Esophagus muscularis mucosa (tissue), 4 donors: Measurements from ENCODE around the gene DTNBP1. TPM values are rescaled to one million over a fixed set of nuclear protein-coding genes. Genes with fewer than 3 reads are reported as not detected.

Experiments used
- DNase-seq: peaks from one replicate; pipeline ENCODE4 v3.0.0-alpha.2; 2017; ENCODE audit errors: extremely low spot score
- H3K27ac ChIP-seq, 4 donors: fragments of 200-600 bp; sonication (generic); replicated peaks in 1 of 4; 1 replicate in 3 of 4; 2 replicates in 1 of 4; pipeline ENCODE4 v1.5.1; 2016 to 2019; ENCODE audit warnings: mild to moderate bottlenecking in 1 of 4
- H3K27me3 ChIP-seq, 4 donors: fragments of 200-600 bp; sonication (generic); one replicate each; pipeline versions ENCODE4 v1.5.1 to v1.6.0; 2016 to 2019
- H3K36me3 ChIP-seq, 4 donors: fragments of 200-600 bp; sonication (generic); one replicate each; pipeline ENCODE4 v1.5.1; 2016 to 2019
- H3K4me1 ChIP-seq, 4 donors: fragments of 200-600 bp; sonication (generic); one replicate each; pipeline ENCODE4 v1.5.1; 2016 to 2019
- H3K4me3 ChIP-seq, 4 donors: fragments of 200-600 bp; sonication (generic); 1 replicate in 2 of 4; 2 replicates in 2 of 4; pipeline ENCODE4 v1.5.1; 2016 to 2019; ENCODE audit warnings: mild to moderate bottlenecking in 4 of 4, moderate library complexity in 1 of 4
- H3K9me3 ChIP-seq, 4 donors: fragments of 200-600 bp; sonication (generic); 1 replicate in 3 of 4; 2 replicates in 1 of 4; pipeline ENCODE4 v1.5.1; 2016 to 2019
- EP300 ChIP-seq: sonication (generic); formaldehyde crosslinking; IDR thresholded peaks from one replicate; pipeline ENCODE4 v1.6.1; 2017; ENCODE audit warnings: antibody characterized with exemption
- POLR2A ChIP-seq: fragments of 450-650 bp; IDR thresholded peaks from one replicate; pipeline ENCODE4 v1.6.1; 2017; ENCODE audit warnings: antibody characterized with exemption, moderate library complexity, mild to moderate bottlenecking, low read depth
- POLR2AphosphoS5 ChIP-seq, 2 donors: sonication (generic); formaldehyde crosslinking; IDR thresholded peaks; one replicate each; pipeline ENCODE4 v1.6.1; 2017; ENCODE audit warnings: antibody characterized with exemption in 2 of 2
- WGBS: methylation state at CpG from one replicate; pipeline ENCODE4 v1.1.5; 2018; 5-methylcytosine and 5-hydroxymethylcytosine counted together
- intact Hi-C: fragments of 100-400 bp; cut with DNase I; formaldehyde crosslinking; loops from one replicate; pipeline ENCODE4 v1.15.1; 2023
- total RNA-seq, 4 donors: library from RNA; depleted of rRNA; stranded (reverse); fragments of >200 nt; gene quantifications; one replicate each; pipeline versions ENCODE4 v1.1.0 to v1.2.1, GENCODE V29; 2016
- TF ChIP-seq, protein P1 (sequence below), 3 experiments: fragments of 200-600 bp in 2 of 3; fragments of 450-650 bp in 1 of 3; sonication (generic) in 2 of 3; IDR thresholded peaks; one replicate each; pipeline ENCODE4 v1.5.1; 2017 to 2019; ENCODE audit warnings: antibody characterized with exemption in 3 of 3, mild to moderate bottlenecking in 2 of 3, moderate library complexity in 1 of 3

DTNBP1 gene
- total RNA-seq, 4 donors from 2014 or later = 18.3 to 26.8 (median 25.4) TPM

DNA sequence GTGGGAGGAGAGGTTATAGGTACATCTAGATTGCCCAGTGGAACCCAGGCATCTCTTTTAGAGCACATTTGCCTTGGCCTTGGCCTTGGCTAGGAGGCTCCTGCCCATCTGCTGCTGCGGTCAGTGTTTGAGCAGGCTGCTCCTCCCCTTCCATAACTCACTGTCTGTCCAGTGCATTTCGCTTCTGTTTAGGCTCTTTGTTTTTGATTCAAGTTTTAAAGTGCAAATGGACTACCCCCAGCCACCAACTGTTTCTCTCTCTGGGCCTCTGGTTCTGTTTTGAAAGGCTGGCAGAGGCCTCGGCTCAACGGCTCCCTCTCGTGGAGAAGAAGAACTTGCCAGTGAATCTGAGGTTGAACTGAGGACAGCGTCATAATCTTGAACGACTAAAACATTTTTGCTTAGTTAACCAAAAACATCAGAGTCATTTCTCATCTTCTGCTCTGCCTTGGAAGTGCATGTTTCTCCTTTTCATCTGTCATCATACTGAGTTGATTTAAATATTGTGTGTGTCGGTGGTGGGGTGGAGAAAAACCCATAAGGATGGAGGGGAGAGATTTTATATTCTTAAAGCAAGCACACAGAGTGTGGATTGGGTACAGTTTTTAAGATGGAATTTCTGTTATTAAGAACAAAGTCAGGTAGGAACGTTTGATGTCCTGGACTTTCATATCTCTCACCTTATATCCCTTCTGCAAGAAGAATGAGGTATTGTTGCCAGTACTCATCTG is 171.4 kb downstream of the DTNBP1 start:
- Histone ChIP-seq H3K27ac (peak overlapping the region; percentile 1 to 50 (median 34)), H3K36me3 (peaks cover 14 to 35% (median 27%) of the 10 kb centered on the region in 4 donors), H3K4me3 (no peak overlapping the region), H3K9me3 (no peaks in the 10 kb centered on the region), H3K27me3 (no peaks in the 10 kb centered on the region), H3K4me1 (peaks cover 31 to 50% (median 36%) of the 10 kb centered on the region in 4 donors)
- WGBS = 14% methylated on average over 9 of the region's 9 CpGs
- peak; percentile 95 for DNase-seq
- intact Hi-C loops = loop anchor here (5.0 kb wide), 4 partner anchors 49 to 1279 kb away; no protein-coding TSS in a partner anchor
- no peak for TF ChIP-seq EP300
- TF ChIP-seq POLR2A = no peak
- TF ChIP-seq, protein P1, sequence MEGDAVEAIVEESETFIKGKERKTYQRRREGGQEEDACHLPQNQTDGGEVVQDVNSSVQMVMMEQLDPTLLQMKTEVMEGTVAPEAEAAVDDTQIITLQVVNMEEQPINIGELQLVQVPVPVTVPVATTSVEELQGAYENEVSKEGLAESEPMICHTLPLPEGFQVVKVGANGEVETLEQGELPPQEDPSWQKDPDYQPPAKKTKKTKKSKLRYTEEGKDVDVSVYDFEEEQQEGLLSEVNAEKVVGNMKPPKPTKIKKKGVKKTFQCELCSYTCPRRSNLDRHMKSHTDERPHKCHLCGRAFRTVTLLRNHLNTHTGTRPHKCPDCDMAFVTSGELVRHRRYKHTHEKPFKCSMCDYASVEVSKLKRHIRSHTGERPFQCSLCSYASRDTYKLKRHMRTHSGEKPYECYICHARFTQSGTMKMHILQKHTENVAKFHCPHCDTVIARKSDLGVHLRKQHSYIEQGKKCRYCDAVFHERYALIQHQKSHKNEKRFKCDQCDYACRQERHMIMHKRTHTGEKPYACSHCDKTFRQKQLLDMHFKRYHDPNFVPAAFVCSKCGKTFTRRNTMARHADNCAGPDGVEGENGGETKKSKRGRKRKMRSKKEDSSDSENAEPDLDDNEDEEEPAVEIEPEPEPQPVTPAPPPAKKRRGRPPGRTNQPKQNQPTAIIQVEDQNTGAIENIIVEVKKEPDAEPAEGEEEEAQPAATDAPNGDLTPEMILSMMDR (IDR thresholded peaks at IDR 0.05) = peak; percentile 86 to 97 (median 95)
- TF ChIP-seq POLR2AphosphoS5 (IDR thresholded peaks at IDR 0.05) = peak in 1 of 2 donors; percentile 66

DNA sequence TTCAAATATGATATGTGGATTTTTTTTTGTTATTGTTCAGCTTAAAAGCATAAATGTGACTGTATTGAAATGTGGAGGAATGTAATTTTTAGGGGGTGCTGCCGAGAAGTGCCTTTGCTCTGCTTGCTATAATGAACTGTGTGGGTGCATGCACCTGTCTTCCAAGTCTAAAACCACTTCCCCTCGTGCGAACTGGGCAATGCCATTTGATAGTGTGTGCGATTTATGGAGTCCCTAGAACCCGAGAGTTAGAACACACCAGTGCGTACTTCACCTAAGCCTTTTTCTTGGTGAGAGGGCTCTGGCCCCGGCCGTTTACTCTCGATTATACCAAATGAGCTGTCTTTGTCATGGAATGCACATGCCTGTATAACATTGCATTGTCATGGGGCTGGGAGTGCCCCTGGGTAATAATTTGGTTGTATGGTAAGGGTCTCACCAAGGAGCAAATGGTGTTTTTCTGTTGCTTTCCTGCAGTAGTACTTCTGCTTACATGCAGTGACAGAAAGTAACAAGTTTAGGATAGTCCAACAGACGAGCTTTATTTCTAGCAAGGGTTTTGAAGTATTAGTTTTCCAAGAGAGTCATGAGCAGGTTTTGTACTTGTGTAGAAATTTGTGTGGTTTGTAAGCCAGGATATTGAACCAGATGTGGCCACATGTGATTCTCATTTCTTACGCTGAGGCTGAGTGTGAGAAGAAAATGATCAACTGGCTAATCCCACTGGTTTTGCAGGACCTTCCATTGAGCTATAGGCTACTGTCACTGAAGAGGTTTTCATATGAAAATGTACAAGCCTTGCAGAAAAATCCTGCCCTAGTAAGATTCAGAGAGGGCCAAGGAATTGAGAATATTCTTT is 172.4 kb downstream of the DTNBP1 start:
- Histone ChIP-seq H3K4me1 (peaks cover 23 to 48% (median 28%) of the 10 kb centered on the region in 4 donors), H3K36me3 (peaks cover 14 to 28% (median 23%) of the 10 kb centered on the region in 4 donors), H3K27ac (peak overlapping the region; percentile 1 to 50 (median 34)), H3K9me3 (no peaks in the 10 kb centered on the region), H3K4me3 (no peak overlapping the region), H3K27me3 (no peaks in the 10 kb centered on the region)
- DNase-seq = no peak
- WGBS = 87% methylated on average over 11 of the region's 11 CpGs
- TF ChIP-seq, protein P1 (IDR thresholded peaks at IDR 0.05) = no peak
- no peak for TF ChIP-seq EP300
- intact Hi-C loops = loop anchor here (5.0 kb wide), 4 partner anchors 48 to 1278 kb away; no protein-coding TSS in a partner anchor

DNA sequence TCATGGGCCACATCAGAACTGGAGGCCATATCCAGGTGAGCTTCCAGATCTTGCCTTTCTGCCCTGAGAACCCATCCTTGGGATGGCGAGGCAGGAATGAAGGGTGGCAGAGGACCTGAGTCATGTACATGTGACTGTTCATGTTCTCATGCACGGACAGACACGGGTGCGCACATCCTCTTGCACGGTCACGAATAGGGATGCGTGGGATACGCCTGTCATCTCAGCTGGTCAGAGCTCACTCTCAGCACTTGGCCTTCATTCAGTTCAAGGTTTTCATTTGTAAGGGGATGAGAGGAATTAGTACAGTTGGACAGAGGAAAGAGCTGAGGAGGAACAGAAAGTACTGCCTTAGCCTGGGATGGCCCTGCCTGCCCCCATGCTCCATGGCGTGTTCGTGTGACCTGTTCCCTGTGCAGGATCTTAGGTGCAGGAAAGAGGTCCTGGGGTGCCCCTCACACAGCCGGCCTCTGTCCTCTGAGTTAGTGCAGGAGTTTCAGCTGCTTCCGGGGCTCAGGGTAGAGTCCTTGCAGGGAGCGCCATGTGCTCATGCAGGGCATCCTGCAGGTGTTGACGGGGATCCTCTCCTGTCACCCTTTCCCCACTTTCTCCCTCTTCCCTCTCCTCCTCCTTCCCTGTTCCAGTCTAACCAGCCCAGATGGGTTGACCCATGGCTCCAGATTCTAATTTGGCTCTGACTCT is 173.4 kb downstream of the DTNBP1 start:
- Histone ChIP-seq H3K36me3 (peaks cover 14 to 28% (median 23%) of the 10 kb centered on the region in 4 donors), H3K27me3 (no peaks in the 10 kb centered on the region), H3K27ac (no peak overlapping the region), H3K9me3 (no peaks in the 10 kb centered on the region), H3K4me1 (peaks cover 15 to 43% (median 21%) of the 10 kb centered on the region in 4 donors), H3K4me3 (no peak overlapping the region)
- intact Hi-C loops = no loop called here
- TF ChIP-seq POLR2AphosphoS5 (IDR thresholded peaks at IDR 0.05) (no peak), EP300 (no peak), POLR2A (no peak)
- TF ChIP-seq, protein P1 (IDR thresholded peaks at IDR 0.05) = no peak
- DNase-seq = no peak
- 78% methylated on average over 14 of the region's 14 CpGs for WGBS

DNA sequence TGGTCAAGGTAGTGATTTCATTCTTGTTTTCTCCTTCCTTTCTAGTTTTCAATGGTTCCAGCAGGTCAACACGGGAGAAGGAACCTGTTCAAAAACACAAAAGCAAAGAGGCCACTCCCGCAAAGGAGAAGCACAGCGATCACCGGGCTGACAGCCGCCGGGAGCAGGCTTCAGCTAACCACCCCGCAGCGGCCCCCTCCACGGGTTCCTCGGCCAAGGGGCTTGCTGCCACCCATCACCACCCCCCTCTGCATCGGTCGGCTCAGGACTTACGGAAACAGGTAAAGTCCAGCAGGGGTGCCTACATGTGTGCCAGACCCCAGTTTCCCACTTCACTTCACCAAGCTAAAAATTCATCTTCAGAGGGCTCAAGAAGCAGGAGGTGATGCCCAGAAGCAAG is 175.6 kb downstream of the DTNBP1 start:
- Histone ChIP-seq H3K27me3 (no peaks in the 10 kb centered on the region), H3K27ac (no peak overlapping the region), H3K4me1 (peaks cover 15 to 36% (median 23%) of the 10 kb centered on the region in 4 donors), H3K4me3 (no peak overlapping the region), H3K9me3 (no peaks in the 10 kb centered on the region), H3K36me3 (peaks cover 14 to 28% (median 23%) of the 10 kb centered on the region in 4 donors)
- TF ChIP-seq, protein P1 (IDR thresholded peaks at IDR 0.05) = no peak
- WGBS = 96% methylated on average over 13 of the region's 13 CpGs
- DNase-seq = no peak
- intact Hi-C loops = no loop called here
